ENCODE data around the gene CMYA5. TPM values are rescaled to one million over a fixed set of nuclear protein-coding genes. Genes with fewer than 3 reads are reported as not detected.
A peak's percentile ranks its signal among the peaks of the same experiment; 100 is the strongest.

Gene CMYA5
- total RNA-seq, 1 donor from 2014 or later: under 0.01 TPM

- DNase-seq (ENCODE audit: low read depth in 2 of 2): no peak
These were observed 104.1 kb downstream of the CMYA5 start for GRCh38 chr5:79793722-79794121.

- DNase-seq (ENCODE audit: low read depth in 2 of 2): no peak
These were observed 104.7 kb downstream of the CMYA5 start for GRCh38 chr5:79794347-79794746.

- DNase-seq (ENCODE audit: low read depth in 2 of 2): no peak
These were observed 106.2 kb downstream of the CMYA5 start for GRCh38 chr5:79795764-79796398.

- no peak for DNase-seq (ENCODE audit: low read depth in 2 of 2)
These were observed 109.4 kb downstream of the CMYA5 start for GRCh38 chr5:79798893-79799590.

- no peak for DNase-seq (ENCODE audit: low read depth in 2 of 2)
These were observed 111.6 kb downstream of the CMYA5 start for GRCh38 chr5:79800979-79801827.

GRCh38 chr5:79802406-79802805, 112.8 kb downstream of the CMYA5 start:
- peak in 1 of 2 donors; percentile 10 for DNase-seq (ENCODE audit: low read depth in 2 of 2)

GRCh38 chr5:79803007-79803406, 113.4 kb downstream of the CMYA5 start:
- no peak for DNase-seq (ENCODE audit: low read depth in 2 of 2)

- no peak for DNase-seq (ENCODE audit: low read depth in 2 of 2)
These were observed 117.1 kb downstream of the CMYA5 start for GRCh38 chr5:79806741-79807140.

GRCh38 chr5:79809743-79810142, 120.1 kb downstream of the CMYA5 start:
- DNase-seq (ENCODE audit: low read depth in 2 of 2): no peak

- no peak for DNase-seq (ENCODE audit: low read depth in 2 of 2)
These were observed 121.4 kb downstream of the CMYA5 start for GRCh38 chr5:79811081-79811480.

GRCh38 chr5:79811904-79812303, 122.3 kb downstream of the CMYA5 start:
- no peak for DNase-seq (ENCODE audit: low read depth in 2 of 2)

GRCh38 chr5:79814699-79815098, 125.1 kb downstream of the CMYA5 start:
- no peak for DNase-seq (ENCODE audit: low read depth in 2 of 2)

- DNase-seq (ENCODE audit: low read depth in 2 of 2): no peak
These were observed 126.4 kb downstream of the CMYA5 start for GRCh38 chr5:79816014-79816413.

- no peak for DNase-seq (ENCODE audit: low read depth in 2 of 2)
These were observed 131.0 kb downstream of the CMYA5 start for GRCh38 chr5:79820648-79821047.

GRCh38 chr5:79824444-79824843, 134.8 kb downstream of the CMYA5 start:
- no peak for DNase-seq (ENCODE audit: low read depth in 2 of 2)

- no peak for DNase-seq (ENCODE audit: low read depth in 2 of 2)
These were observed 136.2 kb downstream of the CMYA5 start for GRCh38 chr5:79825802-79826201.

GRCh38 chr5:79827159-79827629, 137.6 kb downstream of the CMYA5 start:
- no peak for DNase-seq (ENCODE audit: low read depth in 2 of 2)

- no peak for DNase-seq (ENCODE audit: low read depth in 2 of 2)
These were observed 139.6 kb downstream of the CMYA5 start for GRCh38 chr5:79829260-79829659.

- no peak for DNase-seq (ENCODE audit: low read depth in 2 of 2)
These were observed 142.0 kb downstream of the CMYA5 start for GRCh38 chr5:79831381-79832309.

- no peak for DNase-seq (ENCODE audit: low read depth in 2 of 2)
These were observed 143.3 kb downstream of the CMYA5 start for GRCh38 chr5:79832911-79833310.

GRCh38 chr5:79834098-79834753, 144.6 kb downstream of the CMYA5 start:
- no peak for DNase-seq (ENCODE audit: low read depth in 2 of 2)
